GM19438 (cell line): ENCODE data around the gene FAM217A.

Experiments used
- ATAC-seq: cut with Tn5 transposase; IDR thresholded peaks from one replicate; pipeline ENCODE4 v1.9.1; 2021; ENCODE audit warnings: low read depth; ENCODE audit not compliant: unreplicated experiment

FAM217A gene

GRCh38 chr6:4085332-4085700 is 6.4 kb upstream of the FAM217A start:
- no peak for ATAC-seq

GRCh38 chr6:4084444-4085331 is 5.8 kb upstream of the FAM217A start:
- no peak for ATAC-seq

- no peak for ATAC-seq
Observed at GRCh38 chr6:4074478-4075235, 4.3 kb downstream of the FAM217A start.

- no peak for ATAC-seq
Observed at GRCh38 chr6:4071330-4071729, 7.6 kb downstream of the FAM217A start.

DNA sequence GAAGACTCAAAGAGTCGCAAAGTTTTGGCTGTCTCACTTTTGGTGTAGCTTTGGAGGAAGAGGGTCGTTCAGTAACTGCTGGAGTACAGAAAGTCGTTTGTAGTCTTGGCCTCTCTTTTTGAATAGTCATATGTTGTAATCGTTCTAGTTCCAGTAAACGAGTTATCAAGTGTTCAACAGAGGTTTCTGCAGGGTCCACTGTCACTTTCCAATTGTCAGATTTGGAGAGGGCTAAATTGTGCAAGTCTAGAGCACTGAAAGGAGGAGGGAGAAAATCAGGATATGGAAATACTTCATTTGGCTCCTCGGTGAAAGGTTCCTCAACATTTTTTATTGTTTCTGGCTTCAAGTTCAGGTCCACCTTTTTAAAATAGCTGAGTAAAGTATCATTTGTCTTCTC is 9.7 kb downstream of the FAM217A start:
- no peak for ATAC-seq

- ATAC-seq, result no peak
Observed at GRCh38 chr6:4067673-4068072, 11.3 kb downstream of the FAM217A start.

- ATAC-seq, result no peak
Observed at GRCh38 chr6:4066029-4066755, 12.7 kb downstream of the FAM217A start.

GRCh38 chr6:4059115-4059777 is 19.7 kb downstream of the FAM217A start:
- no peak for ATAC-seq

GRCh38 chr6:4057036-4057435 is 21.9 kb downstream of the FAM217A start:
- no peak for ATAC-seq

- no peak for ATAC-seq
Observed at GRCh38 chr6:4055420-4056041, 23.4 kb downstream of the FAM217A start.

DNA sequence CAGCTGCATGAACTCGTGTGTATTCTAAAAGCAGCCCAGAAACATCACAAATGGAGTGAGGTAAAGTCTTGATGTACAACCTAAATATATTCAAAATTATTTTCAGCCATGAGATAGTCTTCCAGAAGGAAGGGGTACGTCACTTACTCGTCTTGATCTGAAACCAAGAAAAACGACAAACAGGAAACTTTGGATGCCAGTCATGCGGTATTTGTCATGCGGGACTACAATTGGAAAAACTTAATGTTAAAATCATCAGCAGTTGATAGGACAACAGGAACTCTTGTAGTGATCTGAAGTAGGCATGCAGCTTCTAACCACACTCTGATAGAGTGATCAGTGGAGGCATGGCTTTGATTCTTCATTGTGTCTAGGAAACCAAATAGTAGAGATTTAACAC is 29.7 kb downstream of the FAM217A start:
- no peak for ATAC-seq

DNA sequence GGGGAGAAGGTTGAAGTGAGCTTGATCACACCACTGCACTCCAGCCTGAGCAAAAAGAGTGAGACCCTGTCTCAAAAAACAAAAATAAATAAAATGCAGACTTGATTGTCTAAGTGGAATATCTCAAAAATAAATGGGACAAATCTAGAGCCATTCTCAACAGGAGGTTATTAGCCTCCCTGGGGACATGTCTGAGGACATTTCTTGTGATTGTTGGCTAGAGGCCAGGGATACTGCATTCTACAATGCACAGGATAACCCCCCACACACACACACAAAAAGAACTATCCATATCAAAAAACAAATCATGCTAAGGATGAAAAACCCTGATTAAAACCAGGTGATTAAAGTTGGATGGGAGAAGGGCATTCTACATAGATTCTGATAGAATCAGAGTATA is 37.5 kb downstream of the FAM217A start:
- no peak for ATAC-seq

DNA sequence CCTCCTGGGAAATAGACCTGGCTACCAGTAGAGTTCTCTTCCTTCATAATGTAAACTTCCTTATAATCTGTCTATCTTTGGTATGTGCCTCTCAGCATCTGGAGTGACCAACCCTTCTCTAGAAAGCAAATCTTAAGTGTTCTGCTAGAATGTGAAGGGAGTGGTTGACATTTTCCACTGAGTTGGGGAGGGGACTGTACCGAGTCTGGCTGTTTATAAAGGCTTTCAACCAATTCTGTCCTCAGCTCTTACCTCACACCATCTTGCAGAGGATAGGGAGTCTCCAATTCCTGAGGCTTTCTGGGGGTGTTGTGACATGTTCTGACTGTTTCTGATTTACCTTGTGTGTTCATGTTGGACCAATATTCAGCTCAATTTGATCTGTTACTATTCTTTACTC is 39.6 kb downstream of the FAM217A start:
- no peak for ATAC-seq

DNA sequence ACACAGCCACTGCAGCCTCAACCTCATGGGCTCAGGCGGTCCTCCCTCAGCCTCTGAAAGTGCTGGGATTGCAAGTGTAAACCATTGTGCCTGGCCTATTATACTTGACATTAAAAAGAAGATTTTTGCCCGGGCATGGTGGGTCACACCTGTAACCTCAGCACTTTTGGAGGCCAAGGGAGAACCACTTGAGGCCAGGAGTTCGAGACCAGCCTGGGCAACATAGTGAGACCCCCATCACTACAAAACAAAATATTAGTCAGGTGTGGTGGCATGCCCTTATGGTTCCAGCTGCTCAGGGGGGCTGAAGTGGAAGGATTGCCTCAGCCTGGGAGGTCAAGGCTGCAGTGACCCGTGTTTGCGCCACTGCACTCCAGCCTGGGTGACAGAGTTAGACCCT is 42.4 kb downstream of the FAM217A start:
- no peak for ATAC-seq

DNA sequence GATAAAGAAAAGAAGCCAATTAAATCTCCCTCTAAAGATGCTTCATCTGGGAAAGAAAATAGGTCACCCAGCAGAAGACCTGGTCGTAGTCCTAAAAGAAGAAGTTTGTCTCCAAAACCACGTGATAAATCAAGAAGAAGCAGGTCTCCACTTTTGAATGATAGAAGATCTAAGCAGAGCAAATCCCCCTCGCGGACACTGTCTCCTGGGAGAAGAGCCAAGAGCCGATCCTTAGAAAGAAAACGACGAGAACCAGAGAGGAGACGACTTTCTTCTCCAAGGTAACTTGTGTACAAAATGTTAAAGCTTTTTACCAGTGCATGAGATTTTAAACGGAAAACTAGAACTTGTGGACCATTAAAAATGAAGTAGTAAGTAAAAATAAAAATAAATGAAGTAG is 46.5 kb downstream of the FAM217A start:
- no peak for ATAC-seq

GRCh38 chr6:4031442-4031841 is 47.5 kb downstream of the FAM217A start:
- ATAC-seq, result no peak

GRCh38 chr6:4030669-4031068 is 48.3 kb downstream of the FAM217A start:
- ATAC-seq, result no peak

GRCh38 chr6:4029687-4030086 is 49.2 kb downstream of the FAM217A start:
- ATAC-seq, result no peak

DNA sequence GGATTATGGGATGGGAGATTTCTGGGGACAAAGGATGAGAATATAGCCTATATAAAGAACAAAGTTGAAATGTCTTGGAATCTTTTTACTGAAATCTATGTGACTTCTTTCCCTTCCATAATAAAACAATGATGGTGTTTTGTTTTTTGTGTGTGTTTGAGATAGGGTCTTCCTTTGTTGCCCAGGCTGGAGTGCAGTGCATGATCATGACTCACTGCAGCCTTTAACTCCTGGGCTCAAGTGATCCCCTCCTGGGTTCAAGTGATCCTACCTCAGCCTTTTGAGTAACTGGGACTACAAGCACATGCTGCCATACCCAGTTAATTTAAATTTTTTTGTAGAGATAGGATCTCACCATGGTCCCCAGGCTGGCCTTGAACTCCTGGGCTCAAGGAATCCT is 50.9 kb downstream of the FAM217A start:
- no peak for ATAC-seq

GRCh38 chr6:4025681-4026080 is 53.3 kb downstream of the FAM217A start:
- no peak for ATAC-seq
